Measurements from ENCODE around the gene PROM2. TPM values are rescaled to one million over a fixed set of nuclear protein-coding genes. Genes with fewer than 3 reads are reported as not detected.

PROM2 gene
- total RNA-seq, 4 donors from 2014 or later: 0.50 to 3.2 (median 2.1) TPM

- TF ChIP-seq CTCF (IDR thresholded peaks at IDR 0.05) (no peak), EP300 (IDR thresholded peaks at IDR 0.05) (no peak), POLR2AphosphoS5 (IDR thresholded peaks at IDR 0.05) (no peak), POLR2A (IDR thresholded peaks at IDR 0.05; ENCODE audit: low read depth) (no peak)
- Histone ChIP-seq H3K27ac (replicated peaks in 1 of 4) (no peak overlapping the region), H3K4me1 (no peaks in the 10 kb centered on the region), H3K27me3 (no peaks in the 10 kb centered on the region), H3K4me3 (no peak overlapping the region), H3K9me3 (no peaks in the 10 kb centered on the region), H3K36me3 (no peaks in the 10 kb centered on the region)
- intact Hi-C loops (cut with DNase I): no loop called here
- no peak for DNase-seq (ENCODE audit: extremely low spot score)
- WGBS: 78% methylated on average over 6 of the region's 6 CpGs
Measured at GRCh38 chr2:95272299-95272751, 1.9 kb upstream of the PROM2 start.

- H3K27me3 ChIP-seq: no peaks in the 10 kb centered on the region
- no peak for DNase-seq (ENCODE audit: extremely low spot score)
- H3K4me3 ChIP-seq: no peak overlapping the region
- H3K36me3 ChIP-seq: no peaks in the 10 kb centered on the region
- no peak overlapping the region for H3K27ac ChIP-seq (replicated peaks in 1 of 4)
- H3K9me3 ChIP-seq: no peaks in the 10 kb centered on the region
- H3K4me1 ChIP-seq: no peaks in the 10 kb centered on the region
- intact Hi-C loops (cut with DNase I): no loop called here
- WGBS: 92% methylated on average over 1 of the region's 1 CpG
- TF ChIP-seq EP300 (IDR thresholded peaks at IDR 0.05): no peak
- no peak for TF ChIP-seq POLR2AphosphoS5 (IDR thresholded peaks at IDR 0.05)
- no peak for TF ChIP-seq CTCF (IDR thresholded peaks at IDR 0.05)
- TF ChIP-seq POLR2A (IDR thresholded peaks at IDR 0.05; ENCODE audit: low read depth): no peak
Measured at GRCh38 chr2:95272781-95273180, 1.5 kb upstream of the PROM2 start.

GRCh38 chr2:95273566-95274290 lies 521 bp upstream of the PROM2 start:
- Histone ChIP-seq H3K27me3 (no peaks in the 10 kb centered on the region), H3K9me3 (no peaks in the 10 kb centered on the region), H3K36me3 (no peaks in the 10 kb centered on the region), H3K4me1 (no peaks in the 10 kb centered on the region), H3K27ac (replicated peaks in 1 of 4) (no peak overlapping the region), H3K4me3 (no peak overlapping the region)
- no peak for TF ChIP-seq CTCF (IDR thresholded peaks at IDR 0.05)
- no peak for TF ChIP-seq POLR2A (IDR thresholded peaks at IDR 0.05; ENCODE audit: low read depth)
- TF ChIP-seq POLR2AphosphoS5 (IDR thresholded peaks at IDR 0.05): no peak
- TF ChIP-seq EP300 (IDR thresholded peaks at IDR 0.05): no peak
- DNase-seq (ENCODE audit: extremely low spot score): no peak
- WGBS: 86% methylated on average over 9 of the region's 11 CpGs
- intact Hi-C loops (cut with DNase I): no loop called here

GRCh38 chr2:95275151-95275515 lies 884 bp downstream of the PROM2 start:
- Histone ChIP-seq H3K9me3 (no peaks in the 10 kb centered on the region), H3K27ac (replicated peaks in 1 of 4) (no peak overlapping the region), H3K4me1 (no peaks in the 10 kb centered on the region), H3K4me3 (no peak overlapping the region), H3K36me3 (no peaks in the 10 kb centered on the region), H3K27me3 (no peaks in the 10 kb centered on the region)
- intact Hi-C loops (cut with DNase I): no loop called here
- DNase-seq (ENCODE audit: extremely low spot score): no peak
- WGBS: 93% methylated on average over 3 of the region's 4 CpGs
- no peak for TF ChIP-seq EP300 (IDR thresholded peaks at IDR 0.05)
- no peak for TF ChIP-seq POLR2AphosphoS5 (IDR thresholded peaks at IDR 0.05)
- no peak for TF ChIP-seq POLR2A (IDR thresholded peaks at IDR 0.05; ENCODE audit: low read depth)
- no peak for TF ChIP-seq CTCF (IDR thresholded peaks at IDR 0.05)
